K562 (cell line): ENCODE results near the gene PPP1CA. TPM values are rescaled to one million over a fixed set of nuclear protein-coding genes. Genes with fewer than 3 reads are reported as not detected.

Experiments used
- ARNT ChIP-seq, 2 experiments: fragments of 450-650 bp; IDR thresholded peaks; 2 replicates each; pipeline ENCODE4 v1.6.1; 2016; ENCODE audit warnings: mild to moderate bottlenecking in 1 of 2
- BRCA1 ChIP-seq, 2 experiments: fragments of 450-650 bp in 1 of 2; sonication (generic) in 1 of 2; formaldehyde crosslinking in 1 of 2; IDR thresholded peaks; 2 replicates each; pipeline versions ENCODE4 v1.5.0 to v1.6.1; 2017 to 2020; ENCODE audit warnings: mild to moderate bottlenecking in 1 of 2, missing genetic modification reagents in 1 of 2
- CHD4 ChIP-seq: fragments of 200-600 bp; sonication (generic); IDR thresholded peaks from 3 replicates; pipeline ENCODE4 v1.6.1; 2012; ENCODE audit warnings: low read depth, mild to moderate bottlenecking, mixed read lengths, low read length, inconsistent platforms; ENCODE audit not compliant: insufficient read depth, insufficient replicate concordance, poor library complexity, severe bottlenecking
- EHMT2 ChIP-seq: fragments of 450-650 bp; IDR thresholded peaks from 2 replicates; pipeline ENCODE4 v1.6.1; 2018; ENCODE audit warnings: antibody characterized with exemption
- HMG20B ChIP-seq: fragments of 250-450 bp; sonication (Bioruptor Pico); IDR thresholded peaks from 2 replicates; pipeline ENCODE4 v1.5.0; 2021; ENCODE audit warnings: mild to moderate bottlenecking
- JUND ChIP-seq, 2 experiments: IDR thresholded peaks; 2 replicates in 1 of 2; 3 replicates in 1 of 2; pipeline ENCODE4 v1.6.1; 2011; ENCODE audit warnings: borderline replicate concordance in 2 of 2, low read depth in 2 of 2, low read length in 2 of 2, improper control_type of control experiment in 1 of 2, missing biosample characterization in 1 of 2, missing genetic modification characterization in 1 of 2, missing genetic modification reagents in 1 of 2
- KLF13 ChIP-seq: fragments of 450-650 bp; IDR thresholded peaks from 2 replicates; pipeline ENCODE4 v1.6.1; 2016; ENCODE audit warnings: missing genetic modification characterization, low read depth, mild to moderate bottlenecking, missing compliant biosample characterization, moderate library complexity, borderline replicate concordance
- NCOA1 ChIP-seq: fragments of 450-650 bp; IDR thresholded peaks from 2 replicates; pipeline ENCODE4 v1.6.1; 2016; ENCODE audit warnings: low read depth
- NR1H2 ChIP-seq: sonication (generic); formaldehyde crosslinking; IDR thresholded peaks from 2 replicates; pipeline ENCODE4 v1.4.0; 2020; ENCODE audit warnings: mild to moderate bottlenecking, missing genetic modification reagents
- POU5F1 ChIP-seq: fragments of 150-350 bp; IDR thresholded peaks from 2 replicates; pipeline ENCODE4 v1.6.1; 2014; ENCODE audit warnings: borderline replicate concordance, low read length, low read depth, mild to moderate bottlenecking; ENCODE audit not compliant: partially characterized antibody
- RAD51 ChIP-seq: fragments of 450-650 bp; IDR thresholded peaks from 2 replicates; pipeline ENCODE4 v1.7.1; 2016; ENCODE audit warnings: low read depth, mild to moderate bottlenecking, borderline replicate concordance
- SLC30A9 ChIP-seq: fragments of 250-450 bp; sonication (Bioruptor Pico); IDR thresholded peaks from 2 replicates; pipeline ENCODE4 v1.8.0; 2022; ENCODE audit warnings: mild to moderate bottlenecking, moderate library complexity
- ZNF133 ChIP-seq: fragments of 250-450 bp; sonication (Bioruptor Pico); IDR thresholded peaks from 2 replicates; pipeline ENCODE4 v1.4.0; 2020; ENCODE audit warnings: mild to moderate bottlenecking
- ZNF146 ChIP-seq: IDR thresholded peaks from one replicate; pipeline ENCODE4 v1.6.1; 2018; ENCODE audit warnings: missing compliant biosample characterization; ENCODE audit not compliant: unreplicated experiment
- ZNF274 ChIP-seq: IDR thresholded peaks from 2 replicates; pipeline ENCODE4 v1.6.1; 2011; ENCODE audit warnings: low read depth, mild to moderate bottlenecking, low read length, moderate library complexity, borderline replicate concordance
- ZNF561 ChIP-seq: fragments of 450-650 bp; formaldehyde crosslinking; conservative IDR thresholded peaks from 2 replicates; pipeline ENCODE4 v1.4.0; 2020; ENCODE audit warnings: mild to moderate bottlenecking, moderate library complexity
- ZNF57 ChIP-seq: fragments of 450-650 bp; formaldehyde crosslinking; IDR thresholded peaks from 2 replicates; pipeline ENCODE4 v1.4.0; 2020; ENCODE audit warnings: mild to moderate bottlenecking, moderate library complexity
- ZNF778 ChIP-seq: fragments of 450-650 bp; formaldehyde crosslinking; IDR thresholded peaks from 2 replicates; pipeline ENCODE4 v1.4.0; 2020; ENCODE audit warnings: mild to moderate bottlenecking, moderate library complexity
- polyA plus RNA-seq, 8 experiments: library from polyadenylated mRNA; depleted of rRNA in 4 of 8; stranded (reverse) in 5 of 8; unstranded in 3 of 8; fragments of >200 nt; fragmentation: Nextera tagmentation in 2 of 8; fragmentation: Illumina TruSeq in 1 of 8; extraction: Ambion mirVana in 2 of 8; extraction: Trizol in 1 of 8; gene quantifications; 2 replicates each; pipeline versions ENCODE4 v1.2.1 to v1.2.3, GENCODE V29; 2011 to 2014; ENCODE audit warnings: inconsistent platforms in 1 of 8, missing spikeins in 1 of 8
- total RNA-seq, 7 experiments: library from RNA; depleted of rRNA in 6 of 7; stranded (reverse); fragments of >200 nt in 6 of 7; fragmentation: Illumina TruSeq in 2 of 7; extraction: Trizol in 2 of 7; gene quantifications; 2 replicates each; pipeline versions ENCODE4 v1.2.1 to v1.2.3, GENCODE V29; 2011 to 2021; ENCODE audit warnings: low replicate concordance in 1 of 7
- TF ChIP-seq, protein P1 (sequence below), 2 experiments: fragments of 450-650 bp; formaldehyde crosslinking in 1 of 2; IDR thresholded peaks; 2 replicates each; pipeline versions ENCODE4 v1.4.0 to v1.6.1; 2014 to 2020; ENCODE audit warnings: mild to moderate bottlenecking in 2 of 2, borderline replicate concordance in 1 of 2, low read depth in 1 of 2

Gene PPP1CA
- total and polyA plus RNA-seq, 9 of the 15 experiments (the other 6 are each of a cell fraction or from before 2014, with no cell fraction given) = 18.2 to 242 (median 188) TPM

DNA sequence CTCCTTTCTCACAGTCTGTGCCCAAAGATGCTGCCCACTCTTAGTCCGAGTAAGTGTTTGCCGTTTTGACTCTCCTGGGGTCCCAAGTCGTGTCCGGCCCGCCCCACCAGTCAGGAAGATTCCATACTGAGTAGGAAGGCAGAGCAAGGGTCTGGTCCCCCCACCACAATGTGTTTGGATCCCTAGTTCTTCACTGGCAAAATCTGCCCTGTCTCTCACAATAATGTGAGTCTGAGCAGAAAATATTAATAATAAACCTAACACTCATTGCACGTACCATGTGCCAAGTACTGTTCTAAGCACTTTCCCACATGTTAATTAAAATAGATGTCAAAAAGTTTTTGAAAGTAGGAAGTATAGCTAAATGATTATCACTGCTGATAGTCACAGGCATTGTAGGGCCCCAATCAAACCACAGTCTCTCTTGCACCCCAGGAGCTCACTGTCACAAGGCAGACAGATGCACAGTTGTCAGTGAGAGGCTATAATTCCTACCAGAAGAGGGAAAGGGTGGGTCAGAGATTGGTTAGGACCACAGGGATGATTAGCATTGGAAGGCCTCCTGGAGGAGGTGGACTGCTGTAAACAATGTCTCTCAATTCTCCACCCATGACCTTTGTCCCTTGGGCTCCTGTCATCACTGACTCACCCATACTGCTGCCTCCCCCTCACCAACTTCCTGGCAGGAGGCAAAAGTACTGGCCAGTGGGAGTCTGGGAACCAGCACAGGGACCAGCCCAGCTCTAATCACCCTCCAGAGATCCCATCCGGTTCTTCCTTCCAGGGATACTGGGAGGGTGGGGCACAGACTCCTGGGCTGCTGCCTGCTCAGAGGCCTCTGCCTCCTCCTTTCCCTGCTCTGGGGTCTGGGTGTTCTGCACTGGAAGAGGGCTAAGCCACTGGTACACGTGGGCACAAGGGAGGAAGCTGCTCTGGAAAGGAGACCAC lies 47.3 kb downstream of the PPP1CA start (continued):
- TF ChIP-seq, protein P1, sequence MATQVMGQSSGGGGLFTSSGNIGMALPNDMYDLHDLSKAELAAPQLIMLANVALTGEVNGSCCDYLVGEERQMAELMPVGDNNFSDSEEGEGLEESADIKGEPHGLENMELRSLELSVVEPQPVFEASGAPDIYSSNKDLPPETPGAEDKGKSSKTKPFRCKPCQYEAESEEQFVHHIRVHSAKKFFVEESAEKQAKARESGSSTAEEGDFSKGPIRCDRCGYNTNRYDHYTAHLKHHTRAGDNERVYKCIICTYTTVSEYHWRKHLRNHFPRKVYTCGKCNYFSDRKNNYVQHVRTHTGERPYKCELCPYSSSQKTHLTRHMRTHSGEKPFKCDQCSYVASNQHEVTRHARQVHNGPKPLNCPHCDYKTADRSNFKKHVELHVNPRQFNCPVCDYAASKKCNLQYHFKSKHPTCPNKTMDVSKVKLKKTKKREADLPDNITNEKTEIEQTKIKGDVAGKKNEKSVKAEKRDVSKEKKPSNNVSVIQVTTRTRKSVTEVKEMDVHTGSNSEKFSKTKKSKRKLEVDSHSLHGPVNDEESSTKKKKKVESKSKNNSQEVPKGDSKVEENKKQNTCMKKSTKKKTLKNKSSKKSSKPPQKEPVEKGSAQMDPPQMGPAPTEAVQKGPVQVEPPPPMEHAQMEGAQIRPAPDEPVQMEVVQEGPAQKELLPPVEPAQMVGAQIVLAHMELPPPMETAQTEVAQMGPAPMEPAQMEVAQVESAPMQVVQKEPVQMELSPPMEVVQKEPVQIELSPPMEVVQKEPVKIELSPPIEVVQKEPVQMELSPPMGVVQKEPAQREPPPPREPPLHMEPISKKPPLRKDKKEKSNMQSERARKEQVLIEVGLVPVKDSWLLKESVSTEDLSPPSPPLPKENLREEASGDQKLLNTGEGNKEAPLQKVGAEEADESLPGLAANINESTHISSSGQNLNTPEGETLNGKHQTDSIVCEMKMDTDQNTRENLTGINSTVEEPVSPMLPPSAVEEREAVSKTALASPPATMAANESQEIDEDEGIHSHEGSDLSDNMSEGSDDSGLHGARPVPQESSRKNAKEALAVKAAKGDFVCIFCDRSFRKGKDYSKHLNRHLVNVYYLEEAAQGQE (IDR thresholded peaks at IDR 0.05; ENCODE audit: borderline replicate concordance) = no peak; the same call in 1 of the 2 replicates
- TF ChIP-seq, protein P1 (CRISPR knock-in tag; IDR thresholded peaks at IDR 0.05; ENCODE audit: low read depth) = no peak
- TF ChIP-seq SLC30A9 (CRISPR knock-in tag) (no peak), HMG20B (CRISPR knock-in tag) (no peak), ARNT (IDR thresholded peaks at IDR 0.05) (peak in 1 of 2 experiments; percentile 61; a peak in 1 of 4 replicates), ZNF133 (CRISPR knock-in tag) (no peak), POU5F1 (no peak), BRCA1 (IDR thresholded peaks at IDR 0.05) (no peak), BRCA1 (CRISPR knock-in tag; IDR thresholded peaks at IDR 0.05) (no peak), EHMT2 (no peak), ZNF561 (no peak), KLF13 (tag) (no peak), ZNF274 (no peak), ZNF146 (CRISPR knock-in tag) (no peak), RAD51 (no peak), CHD4 (no peak), NR1H2 (no peak), ZNF57 (no peak), JUND (IDR thresholded peaks at IDR 0.05; ENCODE audit: borderline replicate concordance, low read depth, low read length) (peak; percentile 97), JUND (tag; IDR thresholded peaks at IDR 0.05; ENCODE audit: borderline replicate concordance, low read depth, low read length) (peak; percentile 94; the same call in 2 of the 3 replicates), ZNF778 (CRISPR knock-in tag) (no peak), NCOA1 (no peak)
